ENCODE data around the gene PLXNA2.

DNA sequence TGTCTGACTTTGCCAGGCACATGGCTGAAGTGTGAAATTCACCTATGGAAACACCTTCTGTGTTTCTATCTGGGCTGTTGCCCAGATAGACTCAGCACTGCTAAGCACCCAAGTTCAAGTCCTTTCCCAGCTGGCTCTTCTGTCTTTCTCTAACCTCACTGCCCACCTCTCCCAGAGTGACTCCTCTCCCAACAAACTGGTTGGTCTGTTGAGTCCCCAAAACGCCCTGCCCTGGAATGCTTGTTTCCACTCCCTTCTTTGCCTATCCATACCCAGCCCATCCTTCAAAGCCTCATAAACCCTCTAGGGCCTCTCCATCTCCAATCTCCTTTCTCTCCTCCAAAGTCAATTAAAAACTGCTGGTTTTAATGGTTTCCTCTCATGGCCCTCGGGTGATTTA lies 15.6 kb downstream of the PLXNA2 start:
- TF ChIP-seq, protein P1, sequence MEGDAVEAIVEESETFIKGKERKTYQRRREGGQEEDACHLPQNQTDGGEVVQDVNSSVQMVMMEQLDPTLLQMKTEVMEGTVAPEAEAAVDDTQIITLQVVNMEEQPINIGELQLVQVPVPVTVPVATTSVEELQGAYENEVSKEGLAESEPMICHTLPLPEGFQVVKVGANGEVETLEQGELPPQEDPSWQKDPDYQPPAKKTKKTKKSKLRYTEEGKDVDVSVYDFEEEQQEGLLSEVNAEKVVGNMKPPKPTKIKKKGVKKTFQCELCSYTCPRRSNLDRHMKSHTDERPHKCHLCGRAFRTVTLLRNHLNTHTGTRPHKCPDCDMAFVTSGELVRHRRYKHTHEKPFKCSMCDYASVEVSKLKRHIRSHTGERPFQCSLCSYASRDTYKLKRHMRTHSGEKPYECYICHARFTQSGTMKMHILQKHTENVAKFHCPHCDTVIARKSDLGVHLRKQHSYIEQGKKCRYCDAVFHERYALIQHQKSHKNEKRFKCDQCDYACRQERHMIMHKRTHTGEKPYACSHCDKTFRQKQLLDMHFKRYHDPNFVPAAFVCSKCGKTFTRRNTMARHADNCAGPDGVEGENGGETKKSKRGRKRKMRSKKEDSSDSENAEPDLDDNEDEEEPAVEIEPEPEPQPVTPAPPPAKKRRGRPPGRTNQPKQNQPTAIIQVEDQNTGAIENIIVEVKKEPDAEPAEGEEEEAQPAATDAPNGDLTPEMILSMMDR (conservative IDR thresholded peaks at IDR 0.05; ENCODE audit: low read depth, low read length), result no peak
- TF ChIP-seq EZH2 (IDR thresholded peaks at IDR 0.05; ENCODE audit: borderline replicate concordance, low read depth, low read length, poor library complexity, severe bottlenecking), result no peak
